OCI-LY3 (cell line): ENCODE data around the gene MUSK.

ENCODE experiments used
- EZH2phosphoT487 ChIP-seq: fragments of 200-600 bp; shearing (Covaris generic); IDR thresholded peaks from 2 replicates; pipeline ENCODE4 v1.6.1; 2018; ENCODE audit warnings: antibody characterized with exemption, mixed run types, low read depth
- TF ChIP-seq, protein P1 (sequence below): fragments of 200-600, 300-600 bp; sonication (generic); IDR thresholded peaks from 2 replicates; pipeline ENCODE4 v1.5.1; 2014; ENCODE audit warnings: antibody characterized with exemption, low read length, low read depth

- TF ChIP-seq, protein P1, sequence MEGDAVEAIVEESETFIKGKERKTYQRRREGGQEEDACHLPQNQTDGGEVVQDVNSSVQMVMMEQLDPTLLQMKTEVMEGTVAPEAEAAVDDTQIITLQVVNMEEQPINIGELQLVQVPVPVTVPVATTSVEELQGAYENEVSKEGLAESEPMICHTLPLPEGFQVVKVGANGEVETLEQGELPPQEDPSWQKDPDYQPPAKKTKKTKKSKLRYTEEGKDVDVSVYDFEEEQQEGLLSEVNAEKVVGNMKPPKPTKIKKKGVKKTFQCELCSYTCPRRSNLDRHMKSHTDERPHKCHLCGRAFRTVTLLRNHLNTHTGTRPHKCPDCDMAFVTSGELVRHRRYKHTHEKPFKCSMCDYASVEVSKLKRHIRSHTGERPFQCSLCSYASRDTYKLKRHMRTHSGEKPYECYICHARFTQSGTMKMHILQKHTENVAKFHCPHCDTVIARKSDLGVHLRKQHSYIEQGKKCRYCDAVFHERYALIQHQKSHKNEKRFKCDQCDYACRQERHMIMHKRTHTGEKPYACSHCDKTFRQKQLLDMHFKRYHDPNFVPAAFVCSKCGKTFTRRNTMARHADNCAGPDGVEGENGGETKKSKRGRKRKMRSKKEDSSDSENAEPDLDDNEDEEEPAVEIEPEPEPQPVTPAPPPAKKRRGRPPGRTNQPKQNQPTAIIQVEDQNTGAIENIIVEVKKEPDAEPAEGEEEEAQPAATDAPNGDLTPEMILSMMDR = no peak
- TF ChIP-seq EZH2phosphoT487 = no peak
Measured at GRCh38 chr9:110776221-110776620, 107.6 kb downstream of the MUSK start.
